Measurements from ENCODE around the gene KDM5C. TPM values are rescaled to one million over a fixed set of nuclear protein-coding genes. Genes with fewer than 3 reads are reported as not detected.

The KDM5C gene
- 122 and 175 TPM in 2 replicates for total RNA-seq

- peak; percentile 91 for DNase-seq
Measured at GRCh38 chrX:53224860-53225797, at the start of gene KDM5C. KDM5C (minus strand) TSS chrX:53225207; CDS start chrX:53224889, 318 bp downstream.

- DNase-seq = no peak
Measured at GRCh38 chrX:53272808-53273337, 47.9 kb upstream of the KDM5C start.

- no peak for DNase-seq
Measured at GRCh38 chrX:53269536-53270107, 44.6 kb upstream of the KDM5C start.

- no peak for DNase-seq
Measured at GRCh38 chrX:53268173-53268572, 43.2 kb upstream of the KDM5C start.

GRCh38 chrX:53266914-53267313 lies 41.9 kb upstream of the KDM5C start:
- no peak for DNase-seq

GRCh38 chrX:53265771-53266574 lies 41.0 kb upstream of the KDM5C start:
- no peak for DNase-seq

- DNase-seq = peak; percentile 51
Measured at GRCh38 chrX:53263597-53264094, 38.6 kb upstream of the KDM5C start.

GRCh38 chrX:53262918-53263394 lies 37.9 kb upstream of the KDM5C start:
- peak; percentile 17 for DNase-seq

GRCh38 chrX:53262189-53262917 lies 37.3 kb upstream of the KDM5C start:
- no peak for DNase-seq

- no peak for DNase-seq
Measured at GRCh38 chrX:53261355-53261972, 36.5 kb upstream of the KDM5C start.

- DNase-seq = no peak
Measured at GRCh38 chrX:53260836-53261235, 35.8 kb upstream of the KDM5C start.

GRCh38 chrX:53257670-53258423 lies 32.8 kb upstream of the KDM5C start:
- DNase-seq = no peak

- DNase-seq = no peak
Measured at GRCh38 chrX:53257166-53257565, 32.2 kb upstream of the KDM5C start.

- no peak for DNase-seq
Measured at GRCh38 chrX:53256446-53257041, 31.5 kb upstream of the KDM5C start.

- no peak for DNase-seq
Measured at GRCh38 chrX:53255738-53256191, 30.8 kb upstream of the KDM5C start.

- DNase-seq = no peak
Measured at GRCh38 chrX:53254570-53255461, 29.8 kb upstream of the KDM5C start.

- DNase-seq = no peak
Measured at GRCh38 chrX:53253293-53254020, 28.4 kb upstream of the KDM5C start.

- DNase-seq = no peak
Measured at GRCh38 chrX:53251307-53251706, 26.3 kb upstream of the KDM5C start.

All from dermis blood vessel endothelial cell (primary cell).